OCI-M2 (cell line): ENCODE results near the gene CBFA2T2.
"Not testable (repeated sequence)": the region's sequence is repeated elsewhere in the genome, so short reads cannot be mapped to it uniquely, and the experiment has no call there.

ENCODE experiments used
- DNase-seq: peaks from one replicate; lab custom pipeline; 2025; ENCODE audit not compliant: unreplicated experiment; lab: John Stamatoyannopoulos, UW

CBFA2T2 gene

DNA sequence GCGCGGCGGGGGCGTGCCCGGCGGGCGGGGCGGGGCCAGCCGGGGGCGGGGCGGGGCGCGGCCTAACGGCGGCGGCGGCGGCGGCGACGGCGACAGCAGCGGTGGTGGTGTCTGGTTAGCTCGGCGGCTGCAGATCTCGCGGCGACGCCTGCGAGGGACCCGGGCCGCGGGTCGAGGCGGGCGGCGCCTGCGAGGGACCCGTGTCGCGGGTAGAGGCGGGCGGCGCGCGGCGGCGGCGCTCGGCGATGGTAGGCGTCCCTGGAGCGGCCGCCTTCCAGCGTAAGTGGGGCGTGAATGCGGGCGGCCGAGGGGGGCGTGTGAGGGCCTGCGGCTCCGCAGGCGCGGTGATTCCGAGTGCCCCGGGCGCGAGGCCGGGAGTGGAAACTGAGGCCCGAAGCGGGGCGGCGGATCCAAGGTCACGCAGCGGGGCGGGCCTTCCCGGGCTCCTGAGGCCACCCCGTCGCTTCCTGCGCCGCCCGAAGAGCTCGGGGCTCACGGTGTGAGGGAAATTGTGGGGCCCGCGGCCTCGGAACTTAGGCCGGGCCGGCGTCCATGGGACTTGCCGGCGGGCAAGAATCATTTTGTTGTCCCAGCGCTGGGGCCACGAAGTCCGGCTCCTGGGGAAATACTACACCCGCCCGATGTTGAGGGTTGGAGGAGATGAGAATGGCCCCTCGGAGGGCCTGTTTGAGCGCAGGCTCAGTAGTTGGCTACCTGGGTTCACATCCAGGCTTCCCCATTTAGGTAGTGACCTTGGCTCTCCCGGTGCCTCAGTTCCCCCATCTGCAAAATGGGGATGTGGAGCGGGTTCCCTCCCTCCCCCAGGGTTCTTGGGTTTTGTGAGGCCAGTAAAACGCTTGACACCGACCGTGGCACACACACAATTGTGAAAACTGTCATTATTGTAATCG lies at the start of gene CBFA2T2:
TSS of gene CBFA2T2 (plus strand) at position 74 of the 911 bp plus-strand sequence. CDS start at position 246, 172 bp downstream.
- DNase-seq, result no peak

DNA sequence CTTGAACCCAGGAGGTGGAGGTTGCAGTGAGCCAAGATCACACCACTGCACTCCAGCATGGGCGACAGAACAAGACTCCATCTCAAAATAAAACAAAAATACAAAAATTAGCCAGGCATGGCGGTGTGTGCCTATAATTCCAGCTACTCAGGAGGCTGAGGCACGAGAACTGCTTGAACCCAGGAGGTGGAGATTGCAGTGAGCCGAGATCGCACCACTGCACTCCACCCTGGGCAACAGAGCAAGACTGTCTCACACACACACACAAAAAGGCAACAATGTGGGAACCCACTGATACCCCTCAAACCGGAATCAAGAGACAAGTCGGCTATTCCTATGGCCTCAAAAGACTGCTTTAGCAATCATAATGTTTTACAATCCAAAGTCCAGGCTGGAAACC lies 49.3 kb upstream of the CBFA2T2 start:
- not testable (repeated sequence) for DNase-seq

DNA sequence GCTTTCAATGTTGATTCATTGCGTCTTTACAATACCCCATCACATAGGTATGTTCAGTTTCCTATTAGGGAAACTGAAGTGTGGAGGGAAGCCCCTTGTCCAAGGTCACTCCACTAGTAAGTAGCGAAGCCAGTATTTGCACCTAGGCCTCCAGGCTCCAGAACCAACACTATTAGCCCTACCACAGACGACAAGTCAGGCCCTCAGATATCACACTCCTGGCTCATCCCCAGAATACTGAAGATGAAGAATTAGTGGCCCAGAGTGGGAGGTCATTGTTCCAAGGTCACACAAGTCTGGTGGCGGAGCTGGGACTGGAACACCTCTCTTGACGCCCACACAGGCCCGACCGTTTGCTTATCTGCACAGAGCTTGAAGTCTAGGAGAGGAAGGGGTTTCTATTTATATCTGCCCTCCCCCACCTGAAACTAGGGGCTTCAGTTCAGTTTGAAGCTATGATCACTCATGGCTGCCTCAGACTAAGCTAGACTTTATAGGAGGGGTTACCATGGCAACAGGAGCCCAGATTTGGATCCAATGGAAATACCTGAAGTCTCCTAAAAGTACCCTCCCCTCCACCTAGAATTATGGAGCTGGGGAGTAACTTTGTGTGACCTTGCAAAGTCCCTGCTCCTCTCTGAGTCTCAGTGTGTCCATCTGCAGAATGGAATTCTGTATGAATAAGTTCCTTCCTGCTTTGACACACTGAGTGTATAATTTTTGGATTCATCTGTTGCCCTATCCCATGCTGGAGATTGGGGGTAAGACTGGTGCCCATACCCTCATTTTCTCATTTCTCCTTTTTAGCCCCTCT lies 48.5 kb upstream of the CBFA2T2 start:
- peak; percentile 22 for DNase-seq

DNA sequence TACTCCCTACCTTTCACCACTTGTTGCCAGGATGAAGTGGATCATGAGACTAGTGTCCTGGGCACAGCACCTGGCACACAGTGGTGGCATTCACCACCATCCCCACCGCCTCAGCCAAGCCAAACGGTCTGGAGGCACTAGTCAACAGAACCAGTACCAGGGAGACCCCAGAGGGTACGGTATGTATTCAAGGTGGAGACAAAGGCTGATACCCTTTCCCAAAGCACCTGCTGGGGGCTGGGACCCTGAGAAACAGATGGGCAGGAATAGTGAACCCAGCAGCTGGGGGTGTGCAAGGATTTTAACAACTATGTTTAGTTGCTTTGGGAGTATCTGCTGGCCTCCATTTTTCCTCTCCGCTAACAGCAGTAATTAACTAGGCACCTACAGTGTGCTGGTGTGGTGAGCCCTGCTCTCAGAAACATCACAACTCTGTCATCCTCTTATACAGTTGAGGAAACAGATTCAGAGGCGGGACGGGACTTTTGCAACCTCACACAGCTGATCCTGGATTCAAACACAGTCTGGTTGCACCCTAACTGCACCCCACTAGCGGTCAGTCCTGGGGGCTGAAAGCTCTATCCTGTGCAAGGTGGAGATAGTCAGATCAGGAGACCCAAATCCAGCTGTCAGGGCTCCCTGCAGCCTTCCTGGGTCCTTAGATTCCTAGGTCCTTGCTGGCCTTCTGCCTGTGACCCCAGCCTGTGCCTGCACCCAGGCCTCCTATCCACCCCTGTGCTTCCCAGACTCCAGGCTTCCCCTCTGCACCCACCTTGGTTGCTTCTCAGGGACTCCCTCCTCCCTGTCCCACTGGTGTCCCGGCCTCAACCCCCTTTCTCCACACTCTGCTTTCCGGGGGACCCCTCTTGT lies 47.5 kb upstream of the CBFA2T2 start:
- DNase-seq, result no peak

DNA sequence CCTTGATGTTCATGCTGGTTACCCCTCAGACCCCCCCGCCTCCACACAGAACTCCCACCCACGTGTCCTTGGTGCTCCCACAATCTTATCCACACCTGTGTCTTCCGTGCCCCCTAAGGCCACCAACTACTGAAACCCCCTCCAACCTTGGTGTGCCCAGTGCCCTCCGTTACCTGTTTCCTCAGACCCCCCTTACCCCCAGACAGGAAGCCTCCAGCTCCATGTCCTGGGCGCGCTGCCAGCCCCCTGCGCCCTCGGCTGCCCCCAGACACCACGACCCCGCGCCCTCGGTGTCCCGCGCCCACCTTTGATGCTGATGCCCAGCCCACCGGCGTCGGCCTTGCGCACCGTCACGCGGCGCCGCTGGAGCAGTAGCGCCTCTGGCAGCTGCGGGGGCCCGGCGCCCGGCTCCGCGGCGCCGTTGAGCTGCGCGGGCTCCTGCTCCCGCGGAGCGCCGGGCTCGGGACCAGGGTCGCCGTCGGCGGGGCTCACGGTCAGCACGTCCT lies 46.8 kb upstream of the CBFA2T2 start:
- no peak for DNase-seq

DNA sequence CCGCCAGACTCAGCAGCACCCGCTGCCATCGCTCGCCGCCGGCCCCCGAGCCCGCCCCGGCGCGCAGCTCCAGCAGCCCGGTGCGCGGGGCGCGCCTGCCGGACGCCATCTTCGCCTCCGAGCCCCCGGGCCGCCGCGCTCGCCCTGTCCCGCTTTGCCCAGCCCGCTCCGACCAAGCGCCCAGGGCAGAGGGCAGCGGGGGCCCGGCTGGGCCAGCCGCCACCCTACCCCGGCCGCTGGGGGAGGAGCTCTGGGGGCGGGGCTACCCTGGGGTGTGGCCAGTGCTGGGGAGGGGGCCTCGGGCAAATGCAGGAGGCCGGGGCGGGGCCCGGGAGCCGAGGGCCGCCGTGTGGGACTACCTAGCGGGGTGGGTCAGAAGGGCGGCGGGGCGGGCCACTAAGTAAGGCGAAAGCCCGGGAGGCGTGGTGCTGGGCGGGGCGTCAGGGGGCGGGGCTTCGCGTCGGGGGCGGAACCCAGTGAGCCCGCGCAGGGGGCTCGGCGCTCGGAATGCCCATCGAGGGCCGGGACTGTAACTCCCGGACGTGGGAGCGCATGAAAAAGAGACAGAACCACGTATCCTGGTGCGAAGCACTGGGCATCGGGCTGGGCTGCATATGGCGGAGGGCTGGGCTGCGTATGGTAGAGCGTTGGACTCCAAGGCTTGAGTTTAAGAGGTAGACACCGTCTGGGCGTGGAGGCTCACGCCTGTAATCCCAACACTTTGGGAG lies 46.2 kb upstream of the CBFA2T2 start, which contains the start of gene SNTA1:
TSS of gene SNTA1 (minus strand) at position 252 of the 728 bp plus-strand sequence. CDS start at position 109, 143 bp downstream.
- peak; percentile 58 for DNase-seq

- no peak for DNase-seq
Observed at GRCh38 chr20:33444797-33445560, 44.9 kb upstream of the CBFA2T2 start.

DNA sequence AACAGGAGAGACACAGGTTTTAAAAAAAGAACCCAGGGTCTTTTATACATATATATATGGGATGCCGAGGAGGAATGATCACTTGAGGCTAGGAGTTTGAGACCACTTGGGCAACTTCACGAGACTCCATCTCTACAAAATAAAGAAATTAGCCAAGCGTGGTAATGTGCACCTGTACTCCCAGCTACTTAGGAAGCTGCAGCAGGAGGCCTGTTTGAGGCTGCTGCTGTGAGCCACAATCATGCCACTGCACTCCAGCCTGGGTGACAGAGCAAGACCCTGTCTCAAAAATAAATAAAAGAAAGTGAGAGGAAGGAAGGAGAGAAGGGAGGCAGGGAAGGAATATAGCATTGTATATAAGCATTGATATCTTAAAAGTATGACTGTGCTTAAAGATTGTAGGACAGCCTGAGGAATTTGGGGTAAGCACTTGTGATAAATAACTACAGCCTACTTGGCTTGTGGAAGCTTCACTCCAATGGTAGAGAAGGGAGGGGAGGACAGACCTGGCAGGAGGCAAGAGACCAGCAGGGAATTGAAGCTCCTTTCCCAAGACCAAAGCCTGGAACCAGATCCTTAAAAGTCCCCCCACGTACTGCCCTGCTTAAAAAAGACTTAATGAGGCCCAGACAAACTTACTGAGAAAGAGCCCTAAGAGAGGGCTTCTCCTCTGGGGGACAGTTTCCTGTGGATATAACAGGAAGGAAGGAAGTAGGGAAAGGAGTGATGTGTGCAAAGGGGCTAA lies 43.8 kb upstream of the CBFA2T2 start:
- no peak for DNase-seq

DNA sequence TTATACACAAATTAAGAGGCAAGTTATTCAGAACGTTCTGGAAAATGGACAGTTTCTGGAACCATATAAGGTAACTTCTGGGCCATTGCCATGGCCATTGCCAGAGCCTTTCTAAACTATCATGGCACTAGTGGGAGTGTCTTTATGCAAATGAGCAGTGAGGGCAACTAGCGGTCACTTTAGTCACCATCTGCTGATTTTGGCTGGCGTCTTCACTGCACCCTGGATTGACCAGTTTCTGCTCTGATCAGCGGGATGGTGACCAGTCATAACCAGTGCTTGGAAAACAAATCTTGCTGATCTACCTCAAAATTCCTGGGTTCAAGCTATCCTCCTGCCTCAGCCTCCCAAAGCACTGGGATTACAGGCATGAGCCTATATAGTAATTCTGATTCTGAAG lies 39.0 kb upstream of the CBFA2T2 start:
- DNase-seq, result no peak

DNA sequence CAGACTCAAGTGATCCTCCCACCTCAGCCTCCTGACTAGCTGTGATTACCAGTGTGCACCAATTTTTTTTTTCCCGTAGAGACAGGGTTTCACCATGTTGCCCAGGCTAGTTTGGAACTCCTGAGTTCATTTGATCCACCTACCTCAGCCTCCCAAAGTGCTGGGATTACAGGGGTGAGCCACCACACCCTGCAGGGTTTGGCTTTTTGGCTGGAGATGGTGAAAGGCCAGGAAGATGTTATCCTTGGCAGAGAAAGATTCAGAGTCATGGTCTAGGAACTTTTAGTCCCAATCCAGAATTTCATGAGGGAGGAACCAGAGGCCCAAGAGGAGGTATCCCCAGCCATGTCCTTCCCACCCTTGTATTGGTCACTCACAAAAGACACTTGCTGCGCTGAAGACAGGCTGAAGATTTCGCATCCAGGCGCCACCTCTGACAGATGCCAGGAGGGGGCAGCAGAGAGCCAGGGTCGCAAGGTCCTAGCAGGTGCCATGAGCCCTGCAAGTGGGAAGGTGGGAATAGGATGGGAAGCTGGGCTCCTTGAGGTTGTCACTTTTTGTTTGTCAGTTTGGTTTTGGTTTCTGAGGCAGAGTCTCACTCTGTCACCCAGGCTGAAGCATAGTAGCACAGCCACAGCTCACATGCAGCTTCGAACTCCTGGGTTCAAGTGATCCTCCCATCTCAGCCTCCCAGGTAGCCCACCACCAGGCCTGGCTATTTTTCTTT lies 32.8 kb upstream of the CBFA2T2 start:
- not testable (repeated sequence) for DNase-seq

- no peak for DNase-seq
Observed at GRCh38 chr20:33459599-33459998, 30.3 kb upstream of the CBFA2T2 start.

GRCh38 chr20:33460711-33461110 lies 29.2 kb upstream of the CBFA2T2 start:
- DNase-seq, result no peak

DNA sequence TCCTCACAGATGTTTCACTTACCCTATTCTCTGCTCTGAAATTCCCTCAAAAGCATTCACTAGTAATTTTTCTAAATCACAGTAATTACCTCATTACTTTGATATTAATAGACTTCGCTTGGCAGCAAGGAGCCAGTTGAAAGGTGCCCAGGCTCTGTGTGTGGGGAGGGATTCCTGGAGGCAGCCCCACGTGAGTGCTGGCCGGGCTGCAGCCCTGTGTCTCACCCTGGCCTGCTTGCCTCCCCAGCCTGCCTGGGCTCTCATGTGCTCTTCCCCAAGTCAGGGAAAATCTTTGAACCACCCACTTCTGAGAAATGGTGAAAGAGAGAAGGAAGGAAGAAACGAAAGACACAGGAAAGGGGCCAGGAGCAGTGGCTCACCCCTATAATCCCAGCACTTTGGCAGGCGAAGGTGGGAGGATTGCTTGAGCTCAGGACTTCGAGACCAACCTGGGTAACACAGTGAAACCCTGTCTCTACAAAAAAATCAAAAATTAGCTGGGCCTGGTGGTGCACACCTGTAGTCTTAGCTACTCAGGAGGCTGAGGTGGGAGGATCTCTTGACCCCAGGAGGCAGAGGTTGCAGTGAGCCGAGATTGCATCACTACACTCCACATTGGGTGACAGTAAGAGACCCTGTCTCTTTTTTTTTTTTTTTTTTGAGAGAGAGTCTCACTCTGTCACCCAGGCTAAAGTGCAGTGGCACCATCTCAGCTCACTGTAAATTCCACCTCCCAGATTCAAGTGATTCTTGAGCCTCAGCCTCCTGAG lies 26.4 kb upstream of the CBFA2T2 start:
- no peak for DNase-seq

DNA sequence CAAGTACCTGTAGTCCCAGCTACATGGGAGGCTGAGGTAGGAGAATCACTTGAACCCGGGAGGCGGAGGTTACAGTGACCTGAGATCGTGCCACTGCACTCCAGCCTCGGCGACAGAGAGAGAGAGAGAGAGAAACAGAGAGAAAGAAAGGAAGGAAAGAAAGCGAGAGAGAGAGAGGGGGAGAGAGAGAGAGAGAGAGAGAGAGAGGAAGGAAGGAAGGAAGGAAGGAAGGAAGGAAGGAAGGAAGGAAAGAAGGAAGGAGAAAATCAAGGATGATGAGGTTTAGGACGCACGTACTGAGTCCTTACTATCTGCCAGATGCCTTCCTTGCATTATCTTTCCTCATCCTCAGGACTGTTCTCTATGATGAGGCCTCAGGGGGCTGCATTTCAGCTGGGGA lies 25.1 kb upstream of the CBFA2T2 start:
- not testable (repeated sequence) for DNase-seq

- no peak for DNase-seq
Observed at GRCh38 chr20:33465481-33466302, 24.2 kb upstream of the CBFA2T2 start.

- DNase-seq, result no peak
Observed at GRCh38 chr20:33466303-33466646, 23.6 kb upstream of the CBFA2T2 start.
